HG02852 (cell line): ENCODE data around the gene TBC1D2B.
"Not testable (repeated sequence)": the region's sequence is repeated elsewhere in the genome, so short reads cannot be mapped to it uniquely, and the experiment has no call there.

ENCODE experiments used
- ATAC-seq: cut with Tn5 transposase; IDR thresholded peaks from one replicate; pipeline ENCODE4 v1.9.1; 2021; ENCODE audit warnings: mild to moderate bottlenecking, moderate library complexity; ENCODE audit not compliant: unreplicated experiment

The TBC1D2B gene

DNA sequence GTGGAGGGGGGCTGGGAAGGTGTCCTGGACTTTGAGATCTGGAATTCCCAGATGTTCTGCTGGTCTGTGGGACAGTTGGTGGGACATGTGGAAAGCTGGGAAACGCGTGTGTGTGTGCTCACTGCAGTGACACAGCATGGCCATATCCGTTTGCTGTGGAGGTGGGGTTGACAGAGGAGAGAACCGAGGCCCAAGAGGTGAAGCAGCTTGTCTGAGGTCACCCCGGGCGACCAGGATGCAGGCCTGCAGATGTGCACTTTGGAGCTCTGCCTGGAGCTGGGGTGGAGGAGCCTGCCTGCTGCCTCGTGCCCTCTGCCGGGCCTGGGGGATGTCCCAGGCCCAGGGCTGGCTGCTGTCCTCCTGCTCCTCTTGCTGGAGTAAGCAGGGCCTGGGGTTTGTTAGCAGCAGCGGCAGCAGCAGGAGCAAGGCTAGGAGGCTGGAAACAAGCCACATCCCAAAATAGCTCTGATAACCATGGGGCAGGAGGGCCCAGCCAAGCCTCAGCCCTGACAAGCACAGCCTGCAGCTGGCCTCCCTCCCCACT lies 85.8 kb downstream of the TBC1D2B start:
- not testable (repeated sequence) for ATAC-seq

DNA sequence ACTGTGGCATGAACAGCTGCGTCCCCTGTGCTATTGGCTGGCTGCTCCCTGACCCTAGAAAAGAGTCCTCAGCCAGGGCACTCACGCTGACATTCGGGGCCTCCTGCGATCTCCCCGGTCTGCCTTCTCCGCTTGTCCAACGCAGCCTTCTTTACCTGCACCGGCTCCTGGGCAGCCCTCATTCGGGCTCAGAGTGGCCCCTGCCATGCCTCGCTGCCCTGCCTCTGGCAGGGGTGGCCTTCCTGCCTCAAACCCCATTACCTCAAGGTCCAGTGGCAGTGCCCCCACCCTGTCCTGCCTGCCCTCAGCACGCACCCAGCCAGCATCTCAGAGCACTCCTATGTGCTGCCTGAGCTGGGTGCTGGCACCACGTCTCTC lies 86.5 kb downstream of the TBC1D2B start:
- ATAC-seq = no peak

DNA sequence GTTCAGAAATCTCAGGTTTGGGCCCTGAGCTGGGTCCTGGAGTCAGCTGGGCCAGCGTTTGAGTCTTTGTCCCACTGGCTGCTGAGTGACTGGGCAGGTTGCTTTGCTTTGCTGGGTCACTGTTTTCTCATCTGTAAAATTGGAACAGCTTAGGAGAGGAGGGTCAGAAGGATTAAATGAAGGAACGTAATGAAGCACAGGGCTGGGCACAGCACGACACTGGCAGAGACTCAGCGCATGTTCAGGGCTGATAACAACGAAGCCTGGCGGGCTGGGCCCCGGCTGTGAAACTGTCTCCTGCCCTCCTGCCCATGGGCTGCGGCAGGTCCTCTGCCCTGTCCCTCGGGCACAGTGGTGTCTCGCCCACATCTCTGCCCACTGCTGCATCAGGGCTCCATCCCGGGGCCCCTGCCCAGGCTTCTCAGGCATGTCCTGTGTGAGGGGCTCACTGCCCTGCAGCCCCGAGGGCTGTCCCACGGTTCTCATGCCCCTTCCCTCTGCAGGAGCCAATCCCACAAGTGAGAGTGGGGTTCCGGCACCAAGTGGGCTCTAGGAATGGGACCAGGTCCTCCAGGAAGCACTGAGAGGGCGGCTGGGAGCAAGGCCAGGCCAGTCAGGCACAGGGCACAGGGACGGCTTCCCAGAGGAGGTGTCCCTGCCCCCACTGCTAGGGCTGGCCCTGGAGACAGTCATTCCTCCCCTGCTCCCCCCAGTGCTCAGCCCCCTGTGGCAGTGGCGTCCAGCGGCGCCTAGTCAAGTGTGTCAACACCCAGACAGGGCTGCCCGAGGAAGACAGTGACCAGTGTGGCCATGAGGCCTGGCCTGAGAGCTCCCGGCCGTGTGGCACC lies 88.0 kb downstream of the TBC1D2B start:
- no peak for ATAC-seq

GRCh38 chr15:77988347-77989295 lies 88.9 kb downstream of the TBC1D2B start:
- no peak for ATAC-seq

DNA sequence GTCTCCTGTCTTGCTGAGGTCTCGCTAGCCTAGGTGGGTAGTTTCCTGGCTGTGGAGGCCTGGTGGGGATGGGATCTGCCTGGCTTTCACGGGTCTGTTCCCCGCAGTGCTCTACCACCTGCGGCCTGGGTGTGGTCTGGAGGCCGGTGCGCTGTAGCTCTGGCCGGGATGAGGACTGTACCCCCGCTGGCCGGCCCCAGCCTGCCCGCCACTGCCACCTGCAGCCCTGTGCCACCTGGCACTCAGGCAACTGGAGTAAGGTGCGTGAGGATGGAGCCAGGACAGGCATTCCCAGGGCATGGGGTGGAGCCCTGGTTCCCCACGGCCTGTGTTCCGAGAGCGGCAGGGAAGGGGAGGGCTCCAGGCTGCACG lies 89.8 kb downstream of the TBC1D2B start:
- ATAC-seq = not testable (repeated sequence)

GRCh38 chr15:77986891-77987764 lies 90.4 kb downstream of the TBC1D2B start:
- no peak for ATAC-seq

GRCh38 chr15:77985931-77986480 lies 91.5 kb downstream of the TBC1D2B start:
- no peak for ATAC-seq

- ATAC-seq = no peak
Observed at GRCh38 chr15:77985031-77985930, 92.2 kb downstream of the TBC1D2B start.

- no peak for ATAC-seq
Observed at GRCh38 chr15:77984446-77984861, 93.1 kb downstream of the TBC1D2B start.

- ATAC-seq = no peak
Observed at GRCh38 chr15:77983708-77984445, 93.6 kb downstream of the TBC1D2B start.

GRCh38 chr15:77983091-77983707 lies 94.3 kb downstream of the TBC1D2B start:
- no peak for ATAC-seq

GRCh38 chr15:77982127-77982490 lies 95.4 kb downstream of the TBC1D2B start:
- no peak for ATAC-seq

- ATAC-seq = no peak
Observed at GRCh38 chr15:77981281-77982126, 96.0 kb downstream of the TBC1D2B start.

DNA sequence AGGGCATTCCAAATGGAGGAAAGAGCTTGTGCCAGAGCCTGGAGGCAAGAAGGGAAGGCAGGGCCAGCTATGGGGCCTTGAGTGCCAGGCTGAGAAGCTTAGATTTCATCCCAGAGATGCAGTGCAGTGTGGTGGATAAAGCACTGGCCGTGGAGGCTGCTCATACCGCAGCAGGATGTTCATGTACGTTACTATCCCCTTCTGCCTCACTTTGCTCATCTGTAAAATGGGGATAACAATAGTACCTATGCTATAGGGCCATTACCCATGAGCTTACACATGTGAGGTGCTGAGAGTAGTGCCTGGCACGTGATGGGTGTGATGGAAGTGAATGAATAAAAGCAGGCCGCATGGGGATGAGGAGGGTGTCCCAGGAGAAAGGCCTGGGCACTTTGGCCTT lies 96.8 kb downstream of the TBC1D2B start:
- ATAC-seq = not testable (repeated sequence)

- no peak for ATAC-seq
Observed at GRCh38 chr15:77980098-77980497, 97.4 kb downstream of the TBC1D2B start.

DNA sequence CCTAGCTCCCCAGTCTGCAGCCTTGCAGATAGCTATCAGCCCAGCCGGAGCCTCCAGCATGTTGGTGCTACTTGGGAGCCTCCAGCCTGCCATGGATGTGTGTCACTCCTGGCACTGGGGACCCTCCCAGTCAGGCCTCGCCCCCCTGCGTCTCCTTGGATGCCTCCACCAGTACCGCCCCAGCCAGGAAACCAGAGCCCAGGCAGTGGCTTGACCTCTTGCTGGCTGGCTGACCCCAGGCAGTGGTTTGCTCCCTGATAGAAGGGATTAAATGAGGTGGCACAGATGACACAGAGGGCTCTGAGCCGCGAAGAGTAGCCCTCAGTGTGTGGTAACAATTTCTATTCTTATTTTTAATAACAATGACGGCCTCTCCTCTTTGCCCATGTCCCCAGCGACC lies 98.4 kb downstream of the TBC1D2B start:
- ATAC-seq = not testable (repeated sequence)

DNA sequence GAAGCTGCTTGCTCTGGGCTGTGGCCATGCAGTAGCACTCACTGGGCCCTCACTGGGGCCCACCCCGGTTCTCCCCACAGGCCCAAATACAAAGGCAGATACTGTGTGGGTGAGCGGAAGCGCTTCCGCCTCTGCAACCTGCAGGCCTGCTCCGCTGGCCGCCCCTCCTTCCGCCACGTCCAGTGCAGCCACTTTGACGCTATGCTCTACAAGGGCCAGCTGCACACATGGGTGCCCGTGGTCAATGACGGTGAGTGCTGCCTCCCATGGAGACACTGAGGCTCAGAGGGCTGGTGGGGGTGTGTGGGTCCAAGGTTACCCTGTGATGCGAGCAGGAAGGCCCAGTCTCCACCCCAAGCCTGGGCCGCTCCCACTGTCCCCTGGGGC lies 98.8 kb downstream of the TBC1D2B start:
- ATAC-seq = not testable (repeated sequence)
